GM12878 (cell line): ENCODE data around the gene WHAMM. TPM values are rescaled to one million over a fixed set of nuclear protein-coding genes. Genes with fewer than 3 reads are reported as not detected.

Experiments
- BACH1 ChIP-seq: fragments of 450-650 bp; IDR thresholded peaks from 2 replicates; pipeline ENCODE4 v1.6.1; 2017; ENCODE audit warnings: mild to moderate bottlenecking, borderline replicate concordance
- BCL11A ChIP-seq: IDR thresholded peaks from 2 replicates; pipeline ENCODE4 v1.6.1; 2011; ENCODE audit warnings: low read depth, low read length
- BMI1 ChIP-seq: fragments of 450-650 bp; IDR thresholded peaks from 2 replicates; pipeline ENCODE4 v1.6.1; 2016; ENCODE audit warnings: mild to moderate bottlenecking, moderate library complexity, borderline replicate concordance
- FOS ChIP-seq: IDR thresholded peaks from 3 replicates; pipeline ENCODE4 v1.6.1; 2011; ENCODE audit warnings: borderline replicate concordance; ENCODE audit not compliant: insufficient read length; ENCODE audit errors: extremely low read depth
- JUNB ChIP-seq: IDR thresholded peaks from 2 replicates; pipeline ENCODE4 v1.6.1; 2016; ENCODE audit warnings: antibody characterized with exemption, mild to moderate bottlenecking
- LARP7 ChIP-seq: fragments of 450-650 bp; IDR thresholded peaks from 2 replicates; pipeline ENCODE4 v1.6.1; 2017; ENCODE audit warnings: mild to moderate bottlenecking
- MTA3 ChIP-seq: IDR thresholded peaks from 2 replicates; pipeline ENCODE4 v1.6.1; 2012; ENCODE audit warnings: low read length, inconsistent platforms, borderline replicate concordance
- NFXL1 ChIP-seq: fragments of 450-650 bp; IDR thresholded peaks from 2 replicates; pipeline ENCODE4 v1.6.1; 2017; ENCODE audit warnings: antibody characterized with exemption, mild to moderate bottlenecking, borderline replicate concordance
- PAX8 ChIP-seq: fragments of 450-650 bp; IDR thresholded peaks from 2 replicates; pipeline ENCODE4 v1.6.1; 2017; ENCODE audit warnings: mild to moderate bottlenecking, moderate library complexity
- PML ChIP-seq: IDR thresholded peaks from 2 replicates; pipeline ENCODE4 v1.6.1; 2012; ENCODE audit warnings: low read length, inconsistent platforms
- RBBP5 ChIP-seq: fragments of 200-600 bp; sonication (generic); conservative IDR thresholded peaks from 2 replicates; pipeline ENCODE4 v1.6.1; 2016
- SUPT20H ChIP-seq: IDR thresholded peaks from 2 replicates; pipeline ENCODE4 v1.6.1; 2011; ENCODE audit warnings: low read depth, mild to moderate bottlenecking, low read length, moderate library complexity, borderline replicate concordance; ENCODE audit not compliant: control insufficient read depth
- SUZ12 ChIP-seq: fragments of 200-600 bp; sonication (generic); IDR thresholded peaks from one replicate; pipeline ENCODE4 v1.6.1; 2018; ENCODE audit warnings: antibody characterized with exemption, mild to moderate bottlenecking; ENCODE audit not compliant: unreplicated experiment
- YBX1 ChIP-seq: fragments of 450-650 bp; IDR thresholded peaks from 2 replicates; pipeline ENCODE4 v1.6.1; 2016; ENCODE audit warnings: antibody characterized with exemption
- ZNF622 ChIP-seq: fragments of 450-650 bp; IDR thresholded peaks from 2 replicates; pipeline ENCODE4 v1.6.1; 2017; ENCODE audit warnings: mild to moderate bottlenecking, inconsistent platforms
- polyA plus RNA-seq, 11 experiments: library from polyadenylated mRNA; depleted of rRNA in 4 of 11; unstranded in 6 of 11; stranded (reverse) in 5 of 11; fragments of >200 nt; fragmentation: Nextera tagmentation in 4 of 11; fragmentation: Illumina TruSeq in 1 of 11; extraction: Ambion mirVana in 4 of 11; extraction: Trizol in 1 of 11; gene quantifications; 1 replicate in 1 of 11; 2 replicates in 10 of 11; pipeline versions ENCODE4 v1.2.1 to v1.2.3, GENCODE V29; 2011 to 2016; ENCODE audit warnings: inconsistent platforms in 2 of 11, missing spikeins in 2 of 11, low read depth in 1 of 11
- total RNA-seq, 4 experiments: library from RNA; depleted of rRNA in 3 of 4; stranded (reverse); fragments of >200 nt in 3 of 4; fragmentation: Illumina TruSeq in 1 of 4; extraction: Trizol in 1 of 4; gene quantifications; 2 replicates each; pipeline versions ENCODE4 v1.2.1 to v1.2.3, GENCODE V29; 2013 to 2021
- TF ChIP-seq, protein P1 (sequence below): fragments of 450-650 bp; IDR thresholded peaks from 2 replicates; pipeline ENCODE4 v1.6.1; 2016; ENCODE audit warnings: mild to moderate bottlenecking
- TF ChIP-seq, protein P2 (sequence below): fragments of 450-650 bp; IDR thresholded peaks from 2 replicates; pipeline ENCODE4 v1.6.1; 2016; ENCODE audit warnings: mild to moderate bottlenecking, moderate library complexity, borderline replicate concordance
- TF ChIP-seq, protein P3 (sequence below): IDR thresholded peaks from 2 replicates; pipeline ENCODE4 v1.6.1; 2012; ENCODE audit warnings: low read length, inconsistent platforms
- TF ChIP-seq, protein P4 (sequence below): fragments of 450-650 bp; conservative IDR thresholded peaks from 2 replicates; pipeline ENCODE4 v1.6.1; 2017; ENCODE audit warnings: mild to moderate bottlenecking, moderate library complexity

Gene WHAMM
- total and polyA plus RNA-seq, 10 of the 15 experiments (the other 5 are each of a cell fraction or from before 2014, with no cell fraction given) = 0.87 to 6.7 (median 2.5) TPM

DNA sequence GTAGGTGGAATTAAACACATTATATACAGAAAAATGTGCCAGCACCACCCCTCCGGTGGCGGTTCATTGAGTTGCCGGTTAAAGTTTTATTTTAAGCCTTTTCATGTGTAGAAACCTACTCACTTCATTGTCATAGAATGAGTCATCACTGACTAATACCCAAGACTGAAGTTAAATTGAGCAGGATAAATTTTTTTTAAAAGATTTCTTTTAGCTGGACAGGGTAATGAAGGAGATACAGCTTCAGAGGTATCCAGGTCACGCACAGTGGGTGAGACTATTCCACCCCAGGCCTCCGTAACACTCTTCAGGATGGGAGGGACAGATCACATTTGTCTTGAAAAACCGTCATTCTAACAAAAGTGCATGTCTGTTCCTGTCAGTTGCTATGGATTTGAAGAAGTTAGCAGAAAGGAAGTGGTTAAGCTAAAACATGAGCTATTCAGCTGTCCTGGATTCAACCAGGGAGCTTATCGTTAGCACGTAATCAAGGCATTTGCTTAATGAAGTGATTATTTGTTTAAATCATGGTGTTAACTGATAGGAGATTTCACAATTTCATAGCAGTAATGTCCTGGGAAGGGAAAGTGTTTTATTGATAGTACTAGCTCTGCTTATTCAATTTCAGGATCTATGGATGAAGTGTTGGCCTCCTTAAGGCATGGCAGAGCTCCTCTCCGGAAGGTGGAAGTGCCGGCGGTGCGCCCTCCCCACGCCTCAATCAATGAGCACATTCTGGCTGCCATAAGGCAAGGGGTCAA, 23.4 kb downstream of the WHAMM start (continued):
- TF ChIP-seq, protein P1, sequence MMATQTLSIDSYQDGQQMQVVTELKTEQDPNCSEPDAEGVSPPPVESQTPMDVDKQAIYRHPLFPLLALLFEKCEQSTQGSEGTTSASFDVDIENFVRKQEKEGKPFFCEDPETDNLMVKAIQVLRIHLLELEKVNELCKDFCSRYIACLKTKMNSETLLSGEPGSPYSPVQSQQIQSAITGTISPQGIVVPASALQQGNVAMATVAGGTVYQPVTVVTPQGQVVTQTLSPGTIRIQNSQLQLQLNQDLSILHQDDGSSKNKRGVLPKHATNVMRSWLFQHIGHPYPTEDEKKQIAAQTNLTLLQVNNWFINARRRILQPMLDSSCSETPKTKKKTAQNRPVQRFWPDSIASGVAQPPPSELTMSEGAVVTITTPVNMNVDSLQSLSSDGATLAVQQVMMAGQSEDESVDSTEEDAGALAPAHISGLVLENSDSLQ = no peak
- TF ChIP-seq PAX8 (no peak), BACH1 (no peak), MTA3 (peak; percentile 88), SUZ12 (no peak), ZNF622 (no peak), NFXL1 (no peak), JUNB (peak; percentile 100), SUPT20H (no peak), FOS (no peak), RBBP5 (no peak), PML (peak; percentile 76), LARP7 (no peak), BMI1 (peak; percentile 52; the same call in 1 of the 2 replicates), YBX1 (no peak), BCL11A (peak; percentile 73; the same call in 1 of the 2 replicates)
- TF ChIP-seq, protein P2, sequence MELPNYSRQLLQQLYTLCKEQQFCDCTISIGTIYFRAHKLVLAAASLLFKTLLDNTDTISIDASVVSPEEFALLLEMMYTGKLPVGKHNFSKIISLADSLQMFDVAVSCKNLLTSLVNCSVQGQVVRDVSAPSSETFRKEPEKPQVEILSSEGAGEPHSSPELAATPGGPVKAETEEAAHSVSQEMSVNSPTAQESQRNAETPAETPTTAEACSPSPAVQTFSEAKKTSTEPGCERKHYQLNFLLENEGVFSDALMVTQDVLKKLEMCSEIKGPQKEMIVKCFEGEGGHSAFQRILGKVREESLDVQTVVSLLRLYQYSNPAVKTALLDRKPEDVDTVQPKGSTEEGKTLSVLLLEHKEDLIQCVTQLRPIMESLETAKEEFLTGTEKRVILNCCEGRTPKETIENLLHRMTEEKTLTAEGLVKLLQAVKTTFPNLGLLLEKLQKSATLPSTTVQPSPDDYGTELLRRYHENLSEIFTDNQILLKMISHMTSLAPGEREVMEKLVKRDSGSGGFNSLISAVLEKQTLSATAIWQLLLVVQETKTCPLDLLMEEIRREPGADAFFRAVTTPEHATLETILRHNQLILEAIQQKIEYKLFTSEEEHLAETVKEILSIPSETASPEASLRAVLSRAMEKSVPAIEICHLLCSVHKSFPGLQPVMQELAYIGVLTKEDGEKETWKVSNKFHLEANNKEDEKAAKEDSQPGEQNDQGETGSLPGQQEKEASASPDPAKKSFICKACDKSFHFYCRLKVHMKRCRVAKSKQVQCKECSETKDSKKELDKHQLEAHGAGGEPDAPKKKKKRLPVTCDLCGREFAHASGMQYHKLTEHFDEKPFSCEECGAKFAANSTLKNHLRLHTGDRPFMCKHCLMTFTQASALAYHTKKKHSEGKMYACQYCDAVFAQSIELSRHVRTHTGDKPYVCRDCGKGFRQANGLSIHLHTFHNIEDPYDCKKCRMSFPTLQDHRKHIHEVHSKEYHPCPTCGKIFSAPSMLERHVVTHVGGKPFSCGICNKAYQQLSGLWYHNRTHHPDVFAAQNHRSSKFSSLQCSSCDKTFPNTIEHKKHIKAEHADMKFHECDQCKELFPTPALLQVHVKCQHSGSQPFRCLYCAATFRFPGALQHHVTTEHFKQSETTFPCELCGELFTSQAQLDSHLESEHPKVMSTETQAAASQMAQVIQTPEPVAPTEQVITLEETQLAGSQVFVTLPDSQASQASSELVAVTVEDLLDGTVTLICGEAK = no peak; the same call in 1 of the 2 replicates
- TF ChIP-seq, protein P3, sequence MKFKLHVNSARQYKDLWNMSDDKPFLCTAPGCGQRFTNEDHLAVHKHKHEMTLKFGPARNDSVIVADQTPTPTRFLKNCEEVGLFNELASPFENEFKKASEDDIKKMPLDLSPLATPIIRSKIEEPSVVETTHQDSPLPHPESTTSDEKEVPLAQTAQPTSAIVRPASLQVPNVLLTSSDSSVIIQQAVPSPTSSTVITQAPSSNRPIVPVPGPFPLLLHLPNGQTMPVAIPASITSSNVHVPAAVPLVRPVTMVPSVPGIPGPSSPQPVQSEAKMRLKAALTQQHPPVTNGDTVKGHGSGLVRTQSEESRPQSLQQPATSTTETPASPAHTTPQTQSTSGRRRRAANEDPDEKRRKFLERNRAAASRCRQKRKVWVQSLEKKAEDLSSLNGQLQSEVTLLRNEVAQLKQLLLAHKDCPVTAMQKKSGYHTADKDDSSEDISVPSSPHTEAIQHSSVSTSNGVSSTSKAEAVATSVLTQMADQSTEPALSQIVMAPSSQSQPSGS = peak; percentile 91
- TF ChIP-seq, protein P4, sequence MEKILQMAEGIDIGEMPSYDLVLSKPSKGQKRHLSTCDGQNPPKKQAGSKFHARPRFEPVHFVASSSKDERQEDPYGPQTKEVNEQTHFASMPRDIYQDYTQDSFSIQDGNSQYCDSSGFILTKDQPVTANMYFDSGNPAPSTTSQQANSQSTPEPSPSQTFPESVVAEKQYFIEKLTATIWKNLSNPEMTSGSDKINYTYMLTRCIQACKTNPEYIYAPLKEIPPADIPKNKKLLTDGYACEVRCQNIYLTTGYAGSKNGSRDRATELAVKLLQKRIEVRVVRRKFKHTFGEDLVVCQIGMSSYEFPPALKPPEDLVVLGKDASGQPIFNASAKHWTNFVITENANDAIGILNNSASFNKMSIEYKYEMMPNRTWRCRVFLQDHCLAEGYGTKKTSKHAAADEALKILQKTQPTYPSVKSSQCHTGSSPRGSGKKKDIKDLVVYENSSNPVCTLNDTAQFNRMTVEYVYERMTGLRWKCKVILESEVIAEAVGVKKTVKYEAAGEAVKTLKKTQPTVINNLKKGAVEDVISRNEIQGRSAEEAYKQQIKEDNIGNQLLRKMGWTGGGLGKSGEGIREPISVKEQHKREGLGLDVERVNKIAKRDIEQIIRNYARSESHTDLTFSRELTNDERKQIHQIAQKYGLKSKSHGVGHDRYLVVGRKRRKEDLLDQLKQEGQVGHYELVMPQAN = 0 out of 2 replicates have a peak, but pooled peaks have one; percentile 35
